GM13977 (cell line): ENCODE results near the gene RAB9A.

ENCODE experiments used
- DNase-seq: peaks from one replicate; pipeline ENCODE4 v3.0.0; 2012; ENCODE audit warnings: low spot score
- in situ Hi-C: fragments of 300-500 bp; cut with MboI; formaldehyde crosslinking; loops from one replicate; pipeline ENCODE4 v1.12.0; 2022; ENCODE audit warnings: low sequenced_read_pairs, low pct_unique_long_range_greater_than_20kb, mixed read lengths, inconsistent platforms; ENCODE audit not compliant: unreplicated experiment
- TF ChIP-seq, protein P1 (sequence below): IDR thresholded peaks from 2 replicates; pipeline ENCODE4 v1.5.1; 2012; ENCODE audit warnings: mild to moderate bottlenecking, control low read depth; ENCODE audit not compliant: insufficient read depth; ENCODE audit errors: extremely low read depth, missing control alignments

RAB9A gene

GRCh38 chrX:13658602-13659001, 30.3 kb upstream of the RAB9A start:
- peak; percentile 38 for DNase-seq
- TF ChIP-seq, protein P1, sequence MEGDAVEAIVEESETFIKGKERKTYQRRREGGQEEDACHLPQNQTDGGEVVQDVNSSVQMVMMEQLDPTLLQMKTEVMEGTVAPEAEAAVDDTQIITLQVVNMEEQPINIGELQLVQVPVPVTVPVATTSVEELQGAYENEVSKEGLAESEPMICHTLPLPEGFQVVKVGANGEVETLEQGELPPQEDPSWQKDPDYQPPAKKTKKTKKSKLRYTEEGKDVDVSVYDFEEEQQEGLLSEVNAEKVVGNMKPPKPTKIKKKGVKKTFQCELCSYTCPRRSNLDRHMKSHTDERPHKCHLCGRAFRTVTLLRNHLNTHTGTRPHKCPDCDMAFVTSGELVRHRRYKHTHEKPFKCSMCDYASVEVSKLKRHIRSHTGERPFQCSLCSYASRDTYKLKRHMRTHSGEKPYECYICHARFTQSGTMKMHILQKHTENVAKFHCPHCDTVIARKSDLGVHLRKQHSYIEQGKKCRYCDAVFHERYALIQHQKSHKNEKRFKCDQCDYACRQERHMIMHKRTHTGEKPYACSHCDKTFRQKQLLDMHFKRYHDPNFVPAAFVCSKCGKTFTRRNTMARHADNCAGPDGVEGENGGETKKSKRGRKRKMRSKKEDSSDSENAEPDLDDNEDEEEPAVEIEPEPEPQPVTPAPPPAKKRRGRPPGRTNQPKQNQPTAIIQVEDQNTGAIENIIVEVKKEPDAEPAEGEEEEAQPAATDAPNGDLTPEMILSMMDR = peak; percentile 54
- in situ Hi-C loops = loop anchor here (5.0 to 10.0 kb wide), 2 partner anchors 154 to 369 kb away; partner anchors contain the start of gene GEMIN8

GRCh38 chrX:13659063-13659462, 29.9 kb upstream of the RAB9A start:
- TF ChIP-seq, protein P1 = no peak
- in situ Hi-C loops = loop anchor here (5.0 to 10.0 kb wide), 2 partner anchors 154 to 368 kb away; partner anchors contain the start of gene GEMIN8
- no peak for DNase-seq

GRCh38 chrX:13661735-13662288, 27.1 kb upstream of the RAB9A start:
- TF ChIP-seq, protein P1 = no peak
- in situ Hi-C loops = loop anchor here (10.0 kb wide), 1 partner anchor 83 kb away; no protein-coding TSS in a partner anchor
- DNase-seq = no peak

DNA sequence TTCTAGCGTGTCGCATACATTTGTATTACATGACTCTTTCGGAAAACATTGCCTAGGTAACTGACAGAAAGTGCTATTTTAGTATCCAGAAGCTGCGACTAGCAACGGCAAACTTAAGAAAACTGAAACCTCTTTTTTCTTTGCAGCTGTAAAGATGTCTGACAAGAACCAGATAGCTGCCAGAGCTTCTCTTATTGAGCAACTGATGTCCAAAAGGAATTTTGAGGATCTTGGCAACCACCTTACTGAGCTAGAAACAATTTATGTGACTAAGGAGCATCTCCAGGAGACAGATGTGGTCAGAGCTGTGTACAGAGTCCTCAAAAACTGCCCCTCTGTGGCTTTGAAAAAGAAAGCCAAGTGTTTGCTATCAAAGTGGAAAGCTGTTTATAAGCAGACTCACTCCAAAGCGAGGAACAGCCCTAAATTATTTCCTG, 26.6 kb upstream of the RAB9A start:
- TF ChIP-seq, protein P1 = no peak
- no peak for DNase-seq
- in situ Hi-C loops = loop anchor here (10.0 kb wide), 1 partner anchor 82 kb away; no protein-coding TSS in a partner anchor

DNA sequence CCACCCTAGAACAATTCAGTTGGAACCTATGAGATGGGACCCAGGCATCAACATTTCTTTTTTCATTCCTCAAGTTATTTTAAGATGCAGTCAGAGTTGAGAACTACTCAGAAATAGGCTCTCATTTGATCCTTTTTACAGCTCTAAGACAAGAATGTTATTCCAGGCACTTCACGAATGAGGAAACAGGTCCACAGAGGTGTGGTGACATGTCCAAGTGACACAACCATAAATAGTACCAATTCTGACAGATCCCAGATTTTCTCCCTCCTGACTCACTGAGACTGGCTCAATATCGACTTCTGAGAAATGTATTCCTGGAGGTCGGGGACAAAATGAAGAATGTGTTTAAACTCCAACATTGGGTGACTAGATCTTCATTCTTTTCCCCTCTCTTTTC, 24.9 kb upstream of the RAB9A start:
- in situ Hi-C loops = loop anchor here (10.0 kb wide), 1 partner anchor 81 kb away; no protein-coding TSS in a partner anchor
- TF ChIP-seq, protein P1 = no peak
- no peak for DNase-seq

DNA sequence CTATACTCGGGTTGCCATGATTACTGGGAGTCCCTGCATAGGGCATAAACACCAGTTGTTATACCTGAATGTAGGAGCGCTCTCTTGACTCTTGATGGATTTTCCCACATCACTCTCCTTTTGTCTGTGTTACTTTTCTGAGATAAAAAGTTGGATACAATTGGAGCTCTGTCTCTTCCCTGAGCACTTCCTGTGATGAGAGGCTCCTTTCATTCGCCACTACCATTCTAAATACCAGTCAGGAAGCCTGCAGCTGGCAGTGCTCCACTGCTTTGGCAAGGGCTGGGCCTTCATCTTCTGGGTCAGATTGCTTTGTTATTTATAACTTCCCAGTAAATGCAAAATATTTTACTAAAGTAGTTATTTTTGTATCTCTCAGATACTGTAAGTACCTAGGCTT, 22.1 kb upstream of the RAB9A start:
- TF ChIP-seq, protein P1 = no peak
- in situ Hi-C loops = loop anchor here (10.0 kb wide), 1 partner anchor 78 kb away; no protein-coding TSS in a partner anchor
- DNase-seq = no peak
